Activated CD4-positive, alpha-beta T cell treated with anti-CD3 and anti-CD28 coated beads, Interleukin-2, amount 10 ng/mL, durations not matched to agents 24 days and 14 days (primary cell): ENCODE measurements around the gene MKKS. TPM values are rescaled to one million over a fixed set of nuclear protein-coding genes. Genes with fewer than 3 reads are reported as not detected.

Experiments used
- DNase-seq: peaks from one replicate; pipeline ENCODE4 v3.0.0; 2022
- H3K27ac Mint-ChIP-seq: one replicate; pipeline ENCODE4 v1.8.0; 2022; ENCODE audit warnings: mild to moderate bottlenecking, mixed read lengths
- H3K27me3 Mint-ChIP-seq: one replicate; pipeline ENCODE4 v1.8.0; 2022; ENCODE audit warnings: mixed read lengths
- H3K36me3 Mint-ChIP-seq: one replicate; pipeline ENCODE4 v1.8.0; 2022; ENCODE audit warnings: low read depth, mild to moderate bottlenecking, mixed read lengths
- H3K4me1 Mint-ChIP-seq: one replicate; pipeline ENCODE4 v1.8.0; 2021; ENCODE audit warnings: mixed read lengths
- H3K4me3 Mint-ChIP-seq: one replicate; pipeline ENCODE4 v1.8.0; 2022; ENCODE audit warnings: mild to moderate bottlenecking, moderate library complexity, mixed read lengths
- H3K9me3 Mint-ChIP-seq: one replicate; pipeline ENCODE4 v1.8.0; 2021; ENCODE audit warnings: mixed read lengths
- intact Hi-C: fragments of 100-400 bp; cut with micrococcal nuclease; formaldehyde crosslinking; loops from one replicate; pipeline ENCODE4 v1.15.1; 2023
- total RNA-seq: library from RNA; stranded (reverse); gene quantifications from 2 replicates; pipeline ENCODE4 v1.2.3, GENCODE V29; 2022

MKKS gene
- total RNA-seq, 1 donor from 2014 or later = 8.0 TPM

DNA sequence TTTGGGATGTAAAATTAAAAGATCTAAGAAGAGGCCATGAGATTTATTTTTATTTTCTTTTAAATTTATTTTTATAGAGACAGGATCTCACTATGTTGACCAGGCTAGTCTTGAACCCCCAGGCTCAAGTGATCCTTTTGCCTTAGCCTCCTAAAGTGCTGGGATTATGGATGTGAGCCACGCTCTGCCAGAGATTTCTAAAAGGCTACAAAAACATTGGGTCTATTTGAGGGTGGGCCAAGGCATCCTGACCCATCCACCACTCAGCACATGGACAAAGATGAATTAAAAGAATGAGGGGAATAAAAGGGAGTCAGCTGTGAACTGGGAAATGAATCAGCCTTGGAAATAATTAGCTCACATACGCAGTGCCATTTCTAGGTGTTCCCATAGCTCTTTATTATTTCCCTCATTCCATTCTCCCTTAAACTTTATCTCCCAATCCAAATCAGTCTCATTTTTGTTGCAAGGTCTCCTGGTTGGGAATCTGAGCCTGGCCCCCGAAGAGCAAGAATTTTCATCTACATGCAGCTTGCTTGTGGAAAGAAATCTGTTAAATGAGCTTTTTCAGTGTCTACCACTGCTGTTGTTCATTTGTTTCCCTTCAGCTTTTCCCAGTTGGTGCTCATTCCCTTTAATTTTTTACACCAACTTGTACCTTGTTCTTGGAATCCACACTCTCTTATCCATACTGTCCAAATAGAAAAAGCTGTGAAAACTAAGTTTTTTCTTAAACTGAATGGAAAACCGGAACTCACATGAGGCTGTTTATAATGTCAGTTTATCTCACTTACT, 66.9 kb downstream of the MKKS start:
- H3K36me3 Mint-ChIP-seq = no peaks in the 10 kb centered on the region
- no peak overlapping the region for H3K4me3 Mint-ChIP-seq
- no peak for DNase-seq
- peaks cover 3% of the 10 kb centered on the region for H3K4me1 Mint-ChIP-seq
- intact Hi-C loops = no loop called here
- H3K9me3 Mint-ChIP-seq = no peaks in the 10 kb centered on the region
- no peak overlapping the region for H3K27ac Mint-ChIP-seq
- H3K27me3 Mint-ChIP-seq = peaks cover 24% of the 10 kb centered on the region

DNA sequence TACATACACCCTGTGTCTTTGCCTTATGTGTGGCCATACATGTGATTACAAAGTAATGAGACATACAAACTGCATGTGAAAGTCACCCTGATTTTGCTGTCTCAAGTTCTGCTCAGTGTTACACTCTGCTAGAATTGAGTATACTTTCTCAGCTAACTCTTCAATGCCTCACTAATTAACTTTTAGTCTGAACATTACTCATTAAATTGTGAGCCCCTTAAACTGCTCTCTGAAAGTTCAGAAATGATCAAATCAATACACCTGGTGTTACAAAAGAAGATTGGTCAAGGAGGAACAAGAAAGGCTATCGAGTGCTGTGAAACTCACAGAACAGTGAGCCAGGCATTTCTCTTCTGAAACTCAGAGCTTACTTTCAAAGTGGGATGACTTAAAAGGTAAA, 71.3 kb downstream of the MKKS start:
- Mint-ChIP-seq H3K27ac (no peak overlapping the region), H3K4me3 (no peak overlapping the region), H3K9me3 (no peaks in the 10 kb centered on the region), H3K4me1 (no peaks in the 10 kb centered on the region), H3K36me3 (no peaks in the 10 kb centered on the region), H3K27me3 (peaks cover 24% of the 10 kb centered on the region)
- no peak for DNase-seq
- intact Hi-C loops = no loop called here

GRCh38 chr20:10360878-10361277, 73.1 kb downstream of the MKKS start:
- no peak for DNase-seq
- Mint-ChIP-seq H3K27ac (no peak overlapping the region), H3K4me1 (peaks cover 2% of the 10 kb centered on the region), H3K9me3 (peaks cover 5% of the 10 kb centered on the region), H3K27me3 (peaks cover 17% of the 10 kb centered on the region), H3K36me3 (no peaks in the 10 kb centered on the region), H3K4me3 (no peak overlapping the region)
- intact Hi-C loops = no loop called here

GRCh38 chr20:10359621-10360040, 74.4 kb downstream of the MKKS start:
- peaks cover 5% of the 10 kb centered on the region for H3K9me3 Mint-ChIP-seq
- intact Hi-C loops = loop anchor here (10.0 kb wide), 2 partner anchors 245 to 385 kb away; no protein-coding TSS in a partner anchor
- H3K27ac Mint-ChIP-seq = no peak overlapping the region
- DNase-seq = no peak
- no peak overlapping the region for H3K4me3 Mint-ChIP-seq
- H3K4me1 Mint-ChIP-seq = peaks cover 2% of the 10 kb centered on the region
- H3K36me3 Mint-ChIP-seq = no peaks in the 10 kb centered on the region
- peaks cover 12% of the 10 kb centered on the region for H3K27me3 Mint-ChIP-seq

DNA sequence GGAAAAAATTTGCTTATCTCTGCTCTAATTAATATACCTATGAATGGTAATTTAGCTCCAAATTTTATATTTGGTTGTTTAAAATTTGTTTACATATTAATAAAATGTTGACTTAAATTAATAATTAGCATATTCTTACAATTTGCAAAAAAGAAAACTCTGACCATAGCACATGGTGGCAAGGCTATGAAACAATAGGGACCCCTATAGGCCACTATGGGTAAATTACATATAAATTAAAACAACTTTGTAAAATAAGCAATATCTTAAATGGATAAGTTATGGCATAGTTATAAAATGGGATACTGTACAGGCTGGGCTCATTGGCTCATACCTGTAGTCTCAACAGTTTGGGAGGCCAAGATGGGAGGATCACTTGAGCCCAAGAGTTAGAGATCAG, 76.0 kb downstream of the MKKS start:
- no peak for DNase-seq
- Mint-ChIP-seq H3K9me3 (peaks cover 5% of the 10 kb centered on the region), H3K27me3 (peaks cover 8% of the 10 kb centered on the region), H3K36me3 (no peaks in the 10 kb centered on the region), H3K4me3 (no peak overlapping the region), H3K4me1 (peaks cover 4% of the 10 kb centered on the region), H3K27ac (no peak overlapping the region)
- intact Hi-C loops = loop anchor here (10.0 kb wide), 2 partner anchors 243 to 383 kb away; no protein-coding TSS in a partner anchor

DNA sequence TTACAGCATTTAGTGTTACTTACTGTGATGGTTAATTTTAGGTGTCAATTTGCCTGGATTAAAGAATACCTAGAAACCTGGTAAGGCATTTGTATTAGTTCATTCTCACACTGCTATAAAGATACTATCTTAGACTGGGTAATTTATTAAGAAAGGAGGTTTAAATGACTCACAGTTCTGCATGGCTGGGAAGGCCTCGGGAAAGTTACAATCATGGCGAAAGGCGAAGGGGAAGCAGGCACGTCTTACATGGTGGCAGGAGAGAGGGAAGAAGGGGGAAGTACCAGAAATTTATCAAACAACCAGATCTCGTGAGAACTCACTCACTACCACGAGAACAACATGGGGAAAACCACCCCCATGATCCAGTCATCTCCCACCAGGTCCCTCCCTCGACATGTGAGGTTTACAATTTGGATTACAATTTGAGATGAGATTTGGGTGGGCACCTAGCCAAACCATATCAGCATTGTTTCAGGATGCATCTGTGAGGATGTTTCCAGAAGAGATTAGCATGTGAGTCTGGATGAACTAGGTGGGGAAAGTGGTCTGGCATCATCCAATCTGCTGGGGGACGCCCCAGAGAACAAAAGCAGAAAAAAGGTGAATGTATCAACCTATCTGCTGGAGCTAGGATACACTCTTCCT, 76.8 kb downstream of the MKKS start:
- no peak overlapping the region for H3K27ac Mint-ChIP-seq
- intact Hi-C loops = loop anchor here (10.0 kb wide), 2 partner anchors 242 to 382 kb away; no protein-coding TSS in a partner anchor

GRCh38 chr20:10356628-10357027, 77.4 kb downstream of the MKKS start:
- H3K4me1 Mint-ChIP-seq = peaks cover 7% of the 10 kb centered on the region
- H3K4me3 Mint-ChIP-seq = no peak overlapping the region
- no peak for DNase-seq
- no peaks in the 10 kb centered on the region for H3K36me3 Mint-ChIP-seq
- no peak overlapping the region for H3K27ac Mint-ChIP-seq
- H3K27me3 Mint-ChIP-seq = peaks cover 5% of the 10 kb centered on the region
- H3K9me3 Mint-ChIP-seq = peaks cover 5% of the 10 kb centered on the region
- intact Hi-C loops = loop anchor here (10.0 kb wide), 2 partner anchors 242 to 382 kb away; no protein-coding TSS in a partner anchor

More for the DNA sequence above, 76.8 kb downstream of the MKKS start:
- peaks cover 6% of the 10 kb centered on the region for H3K4me1 Mint-ChIP-seq
- peaks cover 5% of the 10 kb centered on the region for H3K9me3 Mint-ChIP-seq
- no peaks in the 10 kb centered on the region for H3K36me3 Mint-ChIP-seq
- no peak overlapping the region for H3K4me3 Mint-ChIP-seq
- DNase-seq = no peak
- H3K27me3 Mint-ChIP-seq = peaks cover 5% of the 10 kb centered on the region

- intact Hi-C loops = loop anchor here (1.0 to 10.0 kb wide), 4 partner anchors 81 to 378 kb away; partner anchors contain the start of gene MKKS
- H3K4me3 Mint-ChIP-seq = no peak overlapping the region
- peak overlapping the region; percentile 43 for H3K27ac Mint-ChIP-seq
- no peaks in the 10 kb centered on the region for H3K27me3 Mint-ChIP-seq
- DNase-seq = no peak
- peaks cover 19% of the 10 kb centered on the region for H3K4me1 Mint-ChIP-seq
- peaks cover 19% of the 10 kb centered on the region for H3K9me3 Mint-ChIP-seq
- H3K36me3 Mint-ChIP-seq = peaks cover 3% of the 10 kb centered on the region
These were observed 80.8 kb downstream of the MKKS start for GRCh38 chr20:10352934-10353824.

Other genes with a start within 250 kb of the MKKS start
- gene SNAP25, start 215.4 kb downstream of the MKKS start, total RNA-seq = 3.0 and 3.6 TPM in 2 replicates
- gene SLX4IP, start 1.1 kb upstream of the MKKS start, total RNA-seq = 5.9 and 6.6 TPM in 2 replicates
- 1.1 and 1.3 TPM in 2 replicates for gene JAG1, start 239.8 kb upstream of the MKKS start, total RNA-seq